Kidney (tissue), 14 donors: ENCODE results near the gene ODC1. TPM values are rescaled to one million over a fixed set of nuclear protein-coding genes. Genes with fewer than 3 reads are reported as not detected.

Experiments
- DNase-seq, 5 donors: peaks; one replicate each; pipeline ENCODE4 v3.0.0-alpha.2; 2013 to 2020
- FAIRE-seq: peaks from 2 replicates; lab custom pipeline; 2012; peaks lifted over from hg19 to GRCh38; lab: Jason Lieb, UNC
- H3K27ac ChIP-seq, 2 donors: one replicate each; pipeline ENCODE4 v1.7.0; 2013; ENCODE audit warnings: low read depth in 2 of 2, low read length in 2 of 2, inconsistent platforms in 1 of 2
- H3K27me3 ChIP-seq: one replicate; pipeline ENCODE4 v1.7.1; 2013; ENCODE audit warnings: low read length, inconsistent platforms; ENCODE audit not compliant: control insufficient read depth, insufficient read depth
- H3K36me3 ChIP-seq, 3 donors: one replicate each; pipeline versions ENCODE4 v1.7.0 to v1.7.1; 2013; ENCODE audit warnings: low read length in 3 of 3, control low read depth in 1 of 3, inconsistent platforms in 1 of 3; ENCODE audit not compliant: insufficient read depth in 3 of 3, control insufficient read depth in 2 of 3
- H3K4me1 ChIP-seq, 3 donors: one replicate each; pipeline versions ENCODE4 v1.7.0 to v1.7.1; 2013; ENCODE audit warnings: low read length in 3 of 3, inconsistent platforms in 1 of 3, low read depth in 1 of 3; ENCODE audit not compliant: control insufficient read depth in 2 of 3, insufficient read depth in 2 of 3
- H3K4me3 ChIP-seq, 3 donors: one replicate each; pipeline versions ENCODE4 v1.7.0 to v1.8.1; 2013; ENCODE audit warnings: low read length in 3 of 3, control low read depth in 1 of 3, inconsistent platforms in 1 of 3
- H3K9ac ChIP-seq, 3 donors: one replicate each; pipeline versions ENCODE4 v1.7.0 to v1.7.1; 2013; ENCODE audit warnings: low read length in 3 of 3, control low read depth in 1 of 3, inconsistent platforms in 1 of 3
- H3K9me3 ChIP-seq, 3 donors: one replicate each; pipeline versions ENCODE4 v1.7.0 to v1.7.1; 2013; ENCODE audit warnings: low read length in 3 of 3, control low read depth in 1 of 3, inconsistent platforms in 1 of 3; ENCODE audit not compliant: control insufficient read depth in 2 of 3, insufficient read depth in 1 of 3
- intact Hi-C: fragments of 100-400 bp; cut with DNase I; formaldehyde crosslinking; loops from one replicate; pipeline ENCODE4 v1.11.1; 2022
- polyA plus RNA-seq: library from polyadenylated mRNA; stranded (reverse); fragments of 350-450 nt; fragmentation: Illumina TruSeq; extraction: RNeasy Lipid Tissue Mini Kit (QIAGEN cat#74804); gene quantifications from one replicate; pipeline ENCODE4 v1.2.3, GENCODE V29; 2014; ENCODE audit warnings: low read depth, low replicate concordance; ENCODE audit not compliant: insufficient read depth
- total RNA-seq: library from RNA; stranded (reverse); fragmentation: NEBNext Ultra II Directional; extraction: Animal tissue kit (Norgen Biotek cat#: 25700); gene quantifications from one replicate; pipeline ENCODE4 v1.2.1, GENCODE V29; 2021
- TF ChIP-seq, protein P1 (sequence below): IDR thresholded peaks from 3 replicates; pipeline ENCODE4 v1.5.1; 2012; ENCODE audit warnings: mild to moderate bottlenecking, moderate library complexity, borderline replicate concordance; ENCODE audit not compliant: insufficient read depth; ENCODE audit errors: extremely low read depth
- donor health status: control.
- donor health status: control.
- donor health status: control.
- donor health status: control.
- donor health status: control.
- donor health status: DM: yes; HTN: yes; CAD: no.
- donor health status: Normal renal cell carcinoma (clear cell type).

ODC1 gene
- total and polyA plus RNA-seq, 2 donors from 2014 or later, result 94.4 to 97.5 TPM

DNA sequence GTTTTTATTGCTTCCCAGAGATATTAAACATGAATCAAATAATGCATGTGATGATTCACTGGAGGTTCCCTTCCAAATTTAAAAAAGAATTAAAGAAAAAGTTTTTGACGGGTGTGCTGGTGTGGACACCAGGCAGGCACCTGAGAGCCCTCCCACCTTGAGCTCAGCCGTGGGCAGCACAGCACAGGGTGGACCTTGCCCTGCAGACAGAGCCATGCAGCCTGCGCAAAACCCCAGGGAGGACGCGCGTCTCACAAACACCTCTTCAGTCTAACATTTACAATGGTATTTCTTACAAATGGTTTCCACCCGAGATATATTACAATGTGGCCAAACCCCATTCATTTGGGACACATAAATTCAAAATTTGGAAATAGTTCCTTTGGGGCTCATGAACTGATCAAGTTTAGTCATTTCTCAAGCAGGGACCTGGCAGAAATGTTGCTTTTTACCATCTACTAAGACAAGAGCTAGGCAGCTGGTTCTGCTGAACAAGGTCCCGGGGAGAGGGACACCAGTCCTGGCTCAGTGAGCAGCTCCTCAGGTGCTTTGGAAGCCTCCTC lies 45.4 kb downstream of the ODC1 start:
- Histone ChIP-seq H3K27me3 (no peaks in the 10 kb centered on the region), H3K27ac (peak overlapping the region in 1 of 2 donors; percentile 36), H3K4me3 (no peak overlapping the region), H3K9me3 (no peaks in the 10 kb centered on the region), H3K9ac (no peak overlapping the region), H3K4me1 (peaks cover 0 to 60% (median 49%) of the 10 kb centered on the region in 3 donors), H3K36me3 (no peaks in the 10 kb centered on the region)
- no peak for FAIRE-seq
- TF ChIP-seq, protein P1, sequence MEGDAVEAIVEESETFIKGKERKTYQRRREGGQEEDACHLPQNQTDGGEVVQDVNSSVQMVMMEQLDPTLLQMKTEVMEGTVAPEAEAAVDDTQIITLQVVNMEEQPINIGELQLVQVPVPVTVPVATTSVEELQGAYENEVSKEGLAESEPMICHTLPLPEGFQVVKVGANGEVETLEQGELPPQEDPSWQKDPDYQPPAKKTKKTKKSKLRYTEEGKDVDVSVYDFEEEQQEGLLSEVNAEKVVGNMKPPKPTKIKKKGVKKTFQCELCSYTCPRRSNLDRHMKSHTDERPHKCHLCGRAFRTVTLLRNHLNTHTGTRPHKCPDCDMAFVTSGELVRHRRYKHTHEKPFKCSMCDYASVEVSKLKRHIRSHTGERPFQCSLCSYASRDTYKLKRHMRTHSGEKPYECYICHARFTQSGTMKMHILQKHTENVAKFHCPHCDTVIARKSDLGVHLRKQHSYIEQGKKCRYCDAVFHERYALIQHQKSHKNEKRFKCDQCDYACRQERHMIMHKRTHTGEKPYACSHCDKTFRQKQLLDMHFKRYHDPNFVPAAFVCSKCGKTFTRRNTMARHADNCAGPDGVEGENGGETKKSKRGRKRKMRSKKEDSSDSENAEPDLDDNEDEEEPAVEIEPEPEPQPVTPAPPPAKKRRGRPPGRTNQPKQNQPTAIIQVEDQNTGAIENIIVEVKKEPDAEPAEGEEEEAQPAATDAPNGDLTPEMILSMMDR, result no peak
- intact Hi-C loops, result no loop called here
- no peak for DNase-seq

DNA sequence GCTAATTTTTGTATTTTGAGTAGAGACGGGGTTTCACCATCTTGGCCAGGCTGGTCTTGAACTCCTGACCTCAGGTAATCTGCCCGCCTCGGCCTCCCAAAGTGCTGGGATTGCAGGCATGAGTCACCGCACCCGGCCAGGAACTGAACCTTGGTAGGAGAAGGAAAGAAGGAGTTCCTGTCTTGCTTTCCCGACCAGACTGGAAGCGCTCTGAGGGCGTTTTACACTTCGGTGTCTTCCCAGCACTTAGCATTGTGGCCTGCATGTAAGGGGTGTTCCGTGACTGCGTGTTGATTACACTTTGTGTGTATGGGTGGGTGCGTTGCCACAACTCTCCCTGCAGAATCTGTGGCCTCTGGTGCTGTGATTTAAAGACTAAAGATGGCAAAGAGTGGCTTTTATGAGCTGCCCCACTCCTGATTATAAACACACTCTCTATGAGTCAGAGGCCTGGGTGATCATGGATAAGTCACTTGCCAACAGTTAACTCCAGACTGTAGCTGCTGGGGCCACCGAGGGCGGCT lies 46.0 kb downstream of the ODC1 start:
- FAIRE-seq (no peak), DNase-seq (no peak)
- no peak overlapping the region for H3K9ac ChIP-seq
- no peaks in the 10 kb centered on the region for H3K9me3 ChIP-seq
- TF ChIP-seq, protein P1, result no peak
- intact Hi-C loops, result no loop called here
- H3K36me3 ChIP-seq, result no peaks in the 10 kb centered on the region
- no peak overlapping the region for H3K27ac ChIP-seq
- H3K4me1 ChIP-seq, result peaks cover 0 to 54% (median 43%) of the 10 kb centered on the region in 3 donors
- no peak overlapping the region for H3K4me3 ChIP-seq
- no peaks in the 10 kb centered on the region for H3K27me3 ChIP-seq

DNA sequence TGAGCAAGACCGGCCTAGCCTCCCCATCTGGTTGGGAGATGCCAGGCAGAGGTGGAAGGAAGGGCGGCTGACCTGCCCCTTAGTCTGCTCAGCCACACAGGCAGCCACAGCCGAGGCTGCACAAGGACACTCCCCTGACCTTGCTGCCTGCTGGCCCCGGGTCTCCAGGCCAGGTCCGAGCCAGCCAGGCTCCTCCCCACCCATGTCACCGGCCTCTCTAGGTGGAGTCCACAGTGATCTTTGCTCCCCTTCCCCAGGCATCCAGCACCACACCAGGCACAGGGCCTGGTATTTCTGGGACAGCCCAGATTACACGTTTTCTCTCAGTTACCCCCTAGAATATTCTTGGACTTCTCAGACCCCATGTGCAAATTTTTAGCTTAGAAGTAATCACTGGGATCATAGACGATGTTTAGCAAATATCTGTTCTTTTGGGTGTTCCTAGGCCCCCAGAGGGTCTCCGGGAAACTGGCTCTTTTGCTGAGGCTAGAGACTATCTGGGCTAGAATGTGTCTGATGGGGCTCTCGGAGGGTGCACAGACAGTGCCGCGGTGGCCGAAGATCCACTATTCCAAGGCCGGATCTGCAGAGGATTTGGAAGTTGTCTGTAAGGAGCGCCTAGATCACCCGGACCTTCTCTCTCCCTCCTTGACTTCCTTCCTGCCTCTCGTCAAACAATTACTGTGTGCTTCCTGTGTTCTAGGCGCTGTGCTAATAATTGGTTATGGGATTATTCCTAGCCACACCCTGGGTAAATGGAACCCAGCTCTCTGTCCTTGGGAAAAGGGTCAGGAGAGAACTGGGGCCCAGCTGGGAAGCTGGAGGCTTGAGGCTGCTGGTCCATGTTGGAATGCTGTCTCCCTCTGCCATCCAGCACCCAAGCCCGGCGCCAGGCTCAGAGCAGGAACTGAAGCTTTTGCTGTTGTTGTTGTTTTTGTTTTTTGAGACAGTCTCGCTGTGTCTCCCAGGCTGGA lies 46.9 kb downstream of the ODC1 start:
- no peaks in the 10 kb centered on the region for H3K27me3 ChIP-seq
- H3K27ac ChIP-seq, result peak overlapping the region; percentile 47 to 51
- FAIRE-seq, result no peak
- peak in 1 of 5 donors; percentile 76 for DNase-seq
- TF ChIP-seq, protein P1, result no peak
- H3K4me1 ChIP-seq, result peaks cover 0 to 50% (median 37%) of the 10 kb centered on the region in 3 donors
- no peak overlapping the region for H3K4me3 ChIP-seq
- no peaks in the 10 kb centered on the region for H3K9me3 ChIP-seq
- no peaks in the 10 kb centered on the region for H3K36me3 ChIP-seq
- peak overlapping the region in 1 of 3 donors; percentile 35 for H3K9ac ChIP-seq
- intact Hi-C loops, result no loop called here
